IMR-90 (cell line): Measurements from ENCODE around the gene C17orf100. TPM values are rescaled to one million over a fixed set of nuclear protein-coding genes. Genes with fewer than 3 reads are reported as not detected.

Experiments used
- ATAC-seq: fragments of 200-7000 bp; cut with Tn5 transposase; 2 replicates; pipeline ENCODE4 v1.9.1; 2020; ENCODE audit warnings: low read depth, mild to moderate bottlenecking, moderate library complexity
- BruUV-seq: library from RNA; stranded (reverse); fragments of 400-500 nt; replicated peaks from 2 replicates; lab custom pipeline; 2021; lab: Mats Ljungman, UMichigan
- CTCF ChIA-PET: fragments of 300-600 bp; formaldehyde crosslinking; extraction: SDS; loops from one replicate; lab custom pipeline; 2021; ENCODE audit warnings: antibody characterized with exemption; lab: Yijun Ruan, JAX
- POLR2A ChIA-PET: fragments of 300-600 bp; sonication (Branson Sonifier 250); formaldehyde crosslinking; loops from one replicate; lab custom pipeline; 2022; ENCODE audit warnings: antibody characterized with exemption; ENCODE audit not compliant: unreplicated experiment; lab: Charles Lee
- DNase-seq: peaks from one replicate; pipeline ENCODE4 v3.0.0; 2013
- H2AFZ ChIP-seq: replicated peaks from 2 replicates; pipeline ENCODE3; 2013; ENCODE audit warnings: low read length, mild to moderate bottlenecking; ENCODE audit not compliant: poor library complexity
- H2AK5ac ChIP-seq: 2 replicates; pipeline ENCODE4 v1.6.1; 2013; ENCODE audit warnings: low read depth, low read length, inconsistent platforms
- H2AK9ac ChIP-seq: replicated peaks from 2 replicates; pipeline ENCODE3; 2013; ENCODE audit warnings: mild to moderate bottlenecking, low read depth, low read length, moderate library complexity; ENCODE audit not compliant: poor library complexity
- H2BK120ac ChIP-seq: 2 replicates; pipeline ENCODE4 v1.6.1; 2013; ENCODE audit warnings: low read depth, low read length, inconsistent platforms
- H2BK15ac ChIP-seq: 3 replicates; pipeline ENCODE4 v1.6.1; 2013; ENCODE audit warnings: low read depth, low read length, inconsistent platforms
- H2BK20ac ChIP-seq: 2 replicates; pipeline ENCODE4 v1.6.1; 2013; ENCODE audit warnings: low read depth, mild to moderate bottlenecking, inconsistent platforms, low read length, moderate library complexity
- H2BK5ac ChIP-seq: 2 replicates; pipeline ENCODE4 v1.6.1; 2013; ENCODE audit warnings: mild to moderate bottlenecking, low read depth, low read length, inconsistent platforms; ENCODE audit not compliant: poor library complexity, severe bottlenecking
- H3K14ac ChIP-seq: replicated peaks from 2 replicates; pipeline ENCODE4 v1.6.1; 2013; ENCODE audit warnings: low read depth, low read length, inconsistent platforms
- H3K18ac ChIP-seq: 2 replicates; pipeline ENCODE4 v1.6.1; 2013; ENCODE audit warnings: low read depth, low read length, control low read depth
- H3K23ac ChIP-seq: 2 replicates; pipeline ENCODE4 v1.6.1; 2013; ENCODE audit warnings: low read depth, low read length, inconsistent platforms
- H3K27ac ChIP-seq: 2 replicates; pipeline ENCODE4 v1.5.1; 2013; ENCODE audit warnings: mild to moderate bottlenecking, control low read depth, low read length; ENCODE audit not compliant: insufficient read depth
- H3K27me3 ChIP-seq: 2 replicates; pipeline ENCODE4 v1.6.1; 2013; ENCODE audit warnings: low read length; ENCODE audit not compliant: control insufficient read depth, insufficient read depth
- H3K36me3 ChIP-seq: 2 replicates; pipeline ENCODE4 v1.6.1; 2013; ENCODE audit warnings: low read length, mixed read lengths; ENCODE audit not compliant: control insufficient read depth, insufficient read depth
- H3K4ac ChIP-seq: 2 replicates; pipeline ENCODE4 v1.6.1; 2013; ENCODE audit warnings: low read depth, low read length, inconsistent platforms
- H3K4me1 ChIP-seq: 2 replicates; pipeline ENCODE4 v1.6.1; 2013; ENCODE audit warnings: low read length, mixed read lengths; ENCODE audit not compliant: control insufficient read depth, insufficient read depth
- H3K4me2 ChIP-seq: 2 replicates; pipeline ENCODE4 v1.6.1; 2013; ENCODE audit warnings: low read depth, mild to moderate bottlenecking, control low read depth, low read length, moderate library complexity
- H3K4me3 ChIP-seq: 2 replicates; pipeline ENCODE4 v1.5.1; 2013; ENCODE audit warnings: low read depth, mild to moderate bottlenecking, control low read depth, low read length, moderate library complexity; ENCODE audit not compliant: insufficient read depth
- H3K56ac ChIP-seq: 2 replicates; pipeline ENCODE4 v1.6.1; 2013; ENCODE audit warnings: low read length, inconsistent platforms; ENCODE audit not compliant: insufficient read depth; ENCODE audit errors: extremely low read depth
- H3K79me1 ChIP-seq, 2 experiments: 2 replicates each; pipeline ENCODE4 v1.6.1; 2013; ENCODE audit warnings: low read length in 2 of 2, inconsistent platforms in 1 of 2, low read depth in 1 of 2
- H3K9ac ChIP-seq: 2 replicates; pipeline ENCODE4 v1.6.1; 2013; ENCODE audit warnings: low read depth, low read length, control low read depth
- H3K9me1 ChIP-seq: 2 replicates; pipeline ENCODE4 v1.6.1; 2013; ENCODE audit warnings: low read length, inconsistent platforms; ENCODE audit not compliant: insufficient read depth
- H3K9me3 ChIP-seq: 2 replicates; pipeline ENCODE4 v1.6.1; 2013; ENCODE audit warnings: low read length; ENCODE audit not compliant: control insufficient read depth, insufficient read depth
- H4K20me1 ChIP-seq: 2 replicates; pipeline ENCODE4 v1.6.1; 2013; ENCODE audit warnings: low read length, inconsistent platforms; ENCODE audit not compliant: insufficient read depth
- H4K5ac ChIP-seq: 2 replicates; pipeline ENCODE4 v1.6.1; 2013; ENCODE audit warnings: mild to moderate bottlenecking, low read depth, low read length, control low read depth
- H4K8ac ChIP-seq, 2 experiments: 2 replicates each; pipeline ENCODE4 v1.6.1; 2013; ENCODE audit warnings: low read depth in 2 of 2, low read length in 2 of 2, control low read depth in 1 of 2, inconsistent platforms in 1 of 2
- H4K91ac ChIP-seq: 2 replicates; pipeline ENCODE4 v1.6.1; 2013; ENCODE audit warnings: low read depth, low read length, inconsistent platforms; ENCODE audit not compliant: insufficient read depth
- BHLHE40 ChIP-seq: fragments of 150-350 bp; IDR thresholded peaks from 2 replicates; pipeline ENCODE4 v1.6.1; 2016; ENCODE audit warnings: mild to moderate bottlenecking, low read depth, low read length
- CEBPB ChIP-seq: IDR thresholded peaks from 2 replicates; pipeline ENCODE4 v1.6.1; 2012; ENCODE audit warnings: low read depth, low read length, improper control_type of control experiment
- CHD1 ChIP-seq: IDR thresholded peaks from 2 replicates; pipeline ENCODE4 v1.6.1; 2012; ENCODE audit warnings: low read depth, low read length, improper control_type of control experiment
- CTCF ChIP-seq: conservative IDR thresholded peaks from 2 replicates; pipeline ENCODE4 v1.5.1; 2012; ENCODE audit warnings: mild to moderate bottlenecking, low read depth, low read length, improper control_type of control experiment
- FOS ChIP-seq: fragments of 150-350 bp; IDR thresholded peaks from 2 replicates; pipeline ENCODE4 v1.6.1; 2016; ENCODE audit warnings: low read depth, low read length
- MAFK ChIP-seq: IDR thresholded peaks from 2 replicates; pipeline ENCODE4 v1.6.1; 2012; ENCODE audit warnings: low read depth, low read length, improper control_type of control experiment
- MAZ ChIP-seq: IDR thresholded peaks from 2 replicates; pipeline ENCODE4 v1.6.1; 2012; ENCODE audit warnings: low read depth, mild to moderate bottlenecking, low read length, improper control_type of control experiment, moderate library complexity, borderline replicate concordance
- POLR2A ChIP-seq: IDR thresholded peaks from 2 replicates; pipeline ENCODE4 v1.6.1; 2012; ENCODE audit warnings: mild to moderate bottlenecking, low read depth, low read length
- RAD21 ChIP-seq: IDR thresholded peaks from 2 replicates; pipeline ENCODE4 v1.6.1; 2012; ENCODE audit warnings: low read length, improper control_type of control experiment
- RCOR1 ChIP-seq: IDR thresholded peaks from 2 replicates; pipeline ENCODE4 v1.6.1; 2012; ENCODE audit warnings: mild to moderate bottlenecking, low read length, improper control_type of control experiment; ENCODE audit not compliant: insufficient replicate concordance
- USF2 ChIP-seq: fragments of 150-350 bp; IDR thresholded peaks from 2 replicates; pipeline ENCODE4 v1.6.1; 2017; ENCODE audit warnings: mild to moderate bottlenecking, antibody characterized with exemption, low read length, low read depth
- WGBS, 2 experiments: methylation state at CpG; one replicate each; pipeline versions ENCODE4 v1.1.5 to v1.1.7; 2013; ENCODE audit warnings: missing lambda C conversion rate in 2 of 2; ENCODE audit not compliant: insufficient read length in 1 of 2; ENCODE audit errors: extremely low coverage in 2 of 2; 5-methylcytosine and 5-hydroxymethylcytosine counted together
- dilution Hi-C: fragments of 300-500 bp; cut with HindIII; formaldehyde crosslinking; loops from one replicate; pipeline ENCODE4 v1.14.3; 2018; ENCODE audit warnings: low sequenced_read_pairs; ENCODE audit not compliant: unreplicated experiment
- in situ Hi-C: fragments of 300-500 bp; cut with MboI; formaldehyde crosslinking; loops from 3 replicates; pipeline ENCODE4 v1.14.3; 2019; ENCODE audit warnings: low sequenced_read_pairs, inconsistent platforms, mixed read lengths
- intact Hi-C: fragments of 100-400 bp; cut with micrococcal nuclease; formaldehyde crosslinking; loops from 2 replicates; pipeline ENCODE4 v1.10.0; 2022
- polyA plus RNA-seq, 3 experiments: library from polyadenylated mRNA; depleted of rRNA; stranded (reverse); fragments of >200 nt; gene quantifications; 2 replicates each; pipeline ENCODE4 v1.2.3, GENCODE V29; 2012; ENCODE audit warnings: low replicate concordance in 1 of 3
- total RNA-seq: library from RNA; depleted of rRNA; stranded (reverse); fragments of >200 nt; gene quantifications from 2 replicates; pipeline ENCODE4 v1.2.3, GENCODE V29; 2012

Gene C17orf100
- total and polyA plus RNA-seq, 2 of the 4 experiments (the other 2 are of a cell fraction) = 0.18 to 1.8 TPM

GRCh38 chr17:6669479-6670212 is 18.1 kb downstream of the C17orf100 start (continued):
- no peak for TF ChIP-seq FOS

GRCh38 chr17:6670571-6670970 is 19.0 kb downstream of the C17orf100 start:
- in situ Hi-C loops = no loop called here
- Histone ChIP-seq H3K27me3 (peaks cover 23% of the 10 kb centered on the region), H2AK9ac (no peak overlapping the region), H4K91ac (no peak overlapping the region), H3K4ac (no peak overlapping the region), H3K9me3 (no peaks in the 10 kb centered on the region), H4K20me1 (no peaks in the 10 kb centered on the region), H2AK5ac (no peak overlapping the region), H2BK15ac (no peak overlapping the region), H3K23ac (no peak overlapping the region), H4K5ac (no peak overlapping the region), H3K56ac (no peak overlapping the region), H4K8ac (no peak overlapping the region), H3K4me2 (no peak overlapping the region), H3K14ac (no peak overlapping the region), H3K4me1 (no peaks in the 10 kb centered on the region), H3K4me3 (no peak overlapping the region), H2AFZ (no peak overlapping the region), H3K9me1 (no peaks in the 10 kb centered on the region), H3K27ac (no peak overlapping the region), H3K79me1 (no peaks in the 10 kb centered on the region), H3K18ac (no peak overlapping the region), H3K9ac (no peak overlapping the region), H2BK20ac (no peak overlapping the region), H2BK5ac (no peak overlapping the region), H3K36me3 (no peaks in the 10 kb centered on the region), H2BK120ac (no peak overlapping the region)
- ATAC-seq (no peak), DNase-seq (no peak)
- TF ChIP-seq RCOR1 = no peak
- no peak for TF ChIP-seq BHLHE40
- TF ChIP-seq CTCF = no peak
- TF ChIP-seq RAD21 = no peak
- no peak for TF ChIP-seq CHD1
- TF ChIP-seq USF2 = no peak
- TF ChIP-seq MAZ = no peak
- no peak for TF ChIP-seq CEBPB
- TF ChIP-seq POLR2A = no peak
- no peak for TF ChIP-seq MAFK
- ChIA-PET POLR2A (no interaction called here), CTCF (no interaction called here)
- intact Hi-C loops = no loop called here
- no TSS peak for BruUV-seq
- dilution Hi-C loops = no loop called here
- WGBS, 2 experiments = no CpG with 5 or more reads among the region's 8 CpGs
